Lower leg skin (tissue), 4 donors: Measurements from ENCODE around the gene SEC61B. TPM values are rescaled to one million over a fixed set of nuclear protein-coding genes. Genes with fewer than 3 reads are reported as not detected.

Source experiments
- DNase-seq, 2 donors: peaks; one replicate each; pipeline ENCODE4 v3.0.0-alpha.2; 2019; ENCODE audit warnings: low spot score in 2 of 2
- H3K4me3 ChIP-seq: fragments of 200-600 bp; sonication (generic); 2 replicates; pipeline ENCODE4 v1.5.1; 2017; ENCODE audit warnings: mild to moderate bottlenecking, low read depth; ENCODE audit not compliant: poor library complexity, severe bottlenecking
- POLR2A ChIP-seq, 2 donors: fragments of 450-650 bp; IDR thresholded peaks; one replicate each; pipeline ENCODE4 v1.6.1; 2016 to 2017; ENCODE audit warnings: antibody characterized with exemption in 2 of 2, mild to moderate bottlenecking in 1 of 2, moderate library complexity in 1 of 2
- WGBS, 2 donors: methylation state at CpG; one replicate each; pipeline ENCODE4 v1.1.5; 2018; 5-methylcytosine and 5-hydroxymethylcytosine counted together
- intact Hi-C: fragments of 100-400 bp; cut with DNase I; formaldehyde crosslinking; loops from one replicate; pipeline ENCODE4 v1.15.0; 2023; ENCODE audit warnings: low total_unique reads
- total RNA-seq, 4 donors: library from RNA; depleted of rRNA; stranded (reverse); fragments of >200 nt; gene quantifications; one replicate each; pipeline ENCODE4 v1.1.0, GENCODE V29; 2016
- TF ChIP-seq, protein P1 (sequence below), 3 donors: fragments of 450-650 bp; IDR thresholded peaks; one replicate each; pipeline ENCODE4 v1.5.1; 2016; ENCODE audit warnings: antibody characterized with exemption in 3 of 3, mild to moderate bottlenecking in 3 of 3, moderate library complexity in 2 of 3

The SEC61B gene
- total RNA-seq, 4 donors from 2014 or later: 58.6 to 82.0 (median 75.4) TPM

DNA sequence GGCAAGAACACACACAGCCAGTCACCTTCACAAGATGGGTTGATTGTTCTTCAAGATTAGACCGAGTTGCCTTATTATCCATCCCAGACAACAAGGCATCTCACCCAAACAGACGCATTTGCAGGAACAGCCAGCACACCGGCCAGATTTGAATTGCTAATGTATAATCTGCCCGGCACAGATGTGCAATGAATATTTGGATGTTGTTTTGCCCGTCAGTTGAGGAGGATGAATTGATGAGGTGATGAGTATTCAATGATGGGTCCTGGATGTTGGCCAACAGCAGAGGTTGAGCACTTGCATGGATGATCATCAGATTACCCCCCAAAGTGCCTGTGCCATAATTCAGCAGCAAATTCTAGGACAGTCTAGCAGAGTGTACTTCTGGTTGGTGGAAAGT is 20.5 kb upstream of the SEC61B start:
- no peak overlapping the region for H3K4me3 ChIP-seq
- WGBS, 2 donors: 71 to 82% methylated on average over 5 of the region's 5 CpGs
- DNase-seq: no peak
- TF ChIP-seq POLR2A (IDR thresholded peaks at IDR 0.05): no peak
- TF ChIP-seq, protein P1, sequence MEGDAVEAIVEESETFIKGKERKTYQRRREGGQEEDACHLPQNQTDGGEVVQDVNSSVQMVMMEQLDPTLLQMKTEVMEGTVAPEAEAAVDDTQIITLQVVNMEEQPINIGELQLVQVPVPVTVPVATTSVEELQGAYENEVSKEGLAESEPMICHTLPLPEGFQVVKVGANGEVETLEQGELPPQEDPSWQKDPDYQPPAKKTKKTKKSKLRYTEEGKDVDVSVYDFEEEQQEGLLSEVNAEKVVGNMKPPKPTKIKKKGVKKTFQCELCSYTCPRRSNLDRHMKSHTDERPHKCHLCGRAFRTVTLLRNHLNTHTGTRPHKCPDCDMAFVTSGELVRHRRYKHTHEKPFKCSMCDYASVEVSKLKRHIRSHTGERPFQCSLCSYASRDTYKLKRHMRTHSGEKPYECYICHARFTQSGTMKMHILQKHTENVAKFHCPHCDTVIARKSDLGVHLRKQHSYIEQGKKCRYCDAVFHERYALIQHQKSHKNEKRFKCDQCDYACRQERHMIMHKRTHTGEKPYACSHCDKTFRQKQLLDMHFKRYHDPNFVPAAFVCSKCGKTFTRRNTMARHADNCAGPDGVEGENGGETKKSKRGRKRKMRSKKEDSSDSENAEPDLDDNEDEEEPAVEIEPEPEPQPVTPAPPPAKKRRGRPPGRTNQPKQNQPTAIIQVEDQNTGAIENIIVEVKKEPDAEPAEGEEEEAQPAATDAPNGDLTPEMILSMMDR (IDR thresholded peaks at IDR 0.05): no peak
- intact Hi-C loops: no loop called here

DNA sequence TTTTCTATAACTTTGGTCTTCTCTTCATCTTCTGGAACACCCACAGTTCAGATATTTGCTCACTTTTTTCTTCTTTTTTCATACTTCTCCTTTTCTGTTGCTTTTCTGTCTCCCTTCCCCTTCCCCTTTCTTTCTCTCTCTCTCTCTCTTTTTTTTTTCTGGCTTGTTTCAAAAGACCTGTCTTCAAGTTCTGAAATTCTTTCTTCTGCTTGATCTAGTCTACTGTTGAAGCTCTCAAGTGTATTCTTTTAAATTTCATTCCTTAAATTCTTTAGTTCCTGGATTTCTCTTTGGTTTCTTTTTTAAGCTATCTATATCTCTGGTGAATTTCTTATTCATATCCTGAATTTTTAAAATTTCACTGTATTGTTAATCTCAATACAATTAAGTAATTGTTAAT is 11.5 kb upstream of the SEC61B start:
- TF ChIP-seq POLR2A (IDR thresholded peaks at IDR 0.05): no peak
- TF ChIP-seq, protein P1 (IDR thresholded peaks at IDR 0.05): no peak
- intact Hi-C loops: no loop called here
- no peak for DNase-seq

DNA sequence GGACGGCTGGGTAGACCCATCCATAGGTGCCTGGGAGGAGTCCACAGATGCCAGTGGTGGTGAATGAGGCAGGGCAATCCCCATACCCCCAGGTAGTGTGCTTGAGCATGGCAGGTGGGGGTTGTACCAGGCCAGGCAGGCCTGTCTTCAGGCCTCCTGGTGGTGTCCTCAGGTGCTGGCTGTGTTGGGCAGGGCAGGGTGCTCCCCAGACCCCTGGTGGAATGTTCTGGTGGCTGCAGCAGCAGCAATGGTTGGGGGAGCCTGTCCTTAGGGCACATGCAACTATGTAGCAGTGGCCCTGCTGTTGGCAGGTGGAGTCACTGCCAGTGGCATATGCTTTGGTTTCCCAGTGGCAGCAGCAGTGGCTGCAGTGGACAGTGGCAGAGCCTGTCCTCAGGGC is 10.3 kb upstream of the SEC61B start:
- DNase-seq: no peak
- WGBS, 2 donors: 91 to 100% methylated on average over 1 of the region's 1 CpG
- intact Hi-C loops: no loop called here
- no peak for TF ChIP-seq POLR2A (IDR thresholded peaks at IDR 0.05)
- TF ChIP-seq, protein P1 (IDR thresholded peaks at IDR 0.05): no peak
- no peak overlapping the region for H3K4me3 ChIP-seq

More for the DNA sequence above, 11.5 kb upstream of the SEC61B start:
- no peak overlapping the region for H3K4me3 ChIP-seq

DNA sequence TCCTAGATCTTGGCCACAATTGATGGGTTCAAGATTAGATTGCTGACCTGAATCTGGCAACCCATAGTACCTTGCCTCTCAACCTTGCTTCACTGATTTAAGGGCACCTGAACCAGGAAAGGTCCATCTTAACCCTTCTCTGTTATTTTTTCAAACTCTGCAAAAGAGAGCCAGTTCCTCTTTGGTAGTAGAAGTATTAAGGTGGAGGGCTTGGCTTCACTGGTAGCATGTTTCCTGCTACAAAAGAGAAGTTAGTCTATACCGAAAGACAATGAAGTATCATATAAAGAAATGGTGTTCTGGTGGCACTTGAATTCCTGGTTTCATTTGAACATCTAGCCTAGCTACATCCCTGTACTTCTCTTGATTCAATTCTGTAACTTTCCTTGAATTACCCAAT is 8.9 kb upstream of the SEC61B start:
- no peak overlapping the region for H3K4me3 ChIP-seq
- WGBS, 2 donors: 76 to 97% methylated on average over 1 of the region's 1 CpG

DNA sequence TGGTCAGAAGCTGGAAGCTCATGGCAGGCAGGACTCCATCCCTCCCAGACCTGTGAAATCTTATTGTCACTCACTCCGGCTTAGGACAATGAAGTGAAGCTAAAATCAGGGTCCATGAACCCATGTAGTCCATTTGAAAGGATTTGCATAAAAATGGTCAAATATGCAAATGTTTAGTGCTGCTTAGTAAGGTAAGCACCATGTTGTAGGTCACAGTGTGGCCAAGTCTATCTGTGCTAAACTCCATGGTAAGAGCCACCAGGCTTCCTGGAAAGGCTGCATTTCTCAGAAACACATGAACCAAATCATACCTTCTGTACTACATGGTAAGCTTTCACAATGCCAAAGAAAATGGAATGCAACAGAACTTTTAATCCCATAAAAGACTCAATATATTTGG is 6.0 kb upstream of the SEC61B start:
- 96 to 100% methylated on average over 1 of the region's 1 CpG for WGBS, 2 donors
- no peak for TF ChIP-seq POLR2A (IDR thresholded peaks at IDR 0.05)
- TF ChIP-seq, protein P1 (IDR thresholded peaks at IDR 0.05): no peak
- no peak for DNase-seq
- intact Hi-C loops: no loop called here
- H3K4me3 ChIP-seq: no peak overlapping the region

More for the DNA sequence above, 8.9 kb upstream of the SEC61B start:
- intact Hi-C loops: no loop called here
- no peak for TF ChIP-seq POLR2A (IDR thresholded peaks at IDR 0.05)
- TF ChIP-seq, protein P1 (IDR thresholded peaks at IDR 0.05): no peak
- DNase-seq: no peak

DNA sequence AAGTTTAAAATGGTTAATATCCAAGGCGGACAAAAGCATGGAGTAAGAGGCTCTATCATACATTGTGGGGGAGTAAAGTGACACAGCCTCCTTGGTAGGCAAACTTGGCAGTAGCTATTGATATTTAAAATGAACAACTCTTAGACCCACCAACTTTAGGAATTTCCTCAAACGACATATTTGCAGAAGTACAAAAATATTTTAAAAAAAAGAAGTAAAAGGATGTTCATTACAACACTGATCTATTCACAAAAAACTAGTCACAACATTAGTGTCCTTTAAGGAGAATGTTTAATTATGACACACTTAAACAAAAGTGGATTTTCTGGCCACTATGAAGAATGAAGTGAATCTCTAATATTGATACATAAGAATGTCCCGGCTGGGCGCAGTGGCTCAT is 2.1 kb upstream of the SEC61B start:
- WGBS, 2 donors: 84 to 86% methylated on average over 4 of the region's 4 CpGs
- no peak for TF ChIP-seq POLR2A (IDR thresholded peaks at IDR 0.05)
- TF ChIP-seq, protein P1 (IDR thresholded peaks at IDR 0.05): no peak
- intact Hi-C loops: no loop called here
- H3K4me3 ChIP-seq: no peak overlapping the region
- DNase-seq: no peak
